Left forelimb (tissue), 1 donor: ENCODE measurements around the gene ZBTB47.

Experiments used
- DNase-seq: peaks from one replicate; pipeline ENCODE4 v3.0.0-alpha.2; 2018; ENCODE audit warnings: low spot score

The ZBTB47 gene

DNA sequence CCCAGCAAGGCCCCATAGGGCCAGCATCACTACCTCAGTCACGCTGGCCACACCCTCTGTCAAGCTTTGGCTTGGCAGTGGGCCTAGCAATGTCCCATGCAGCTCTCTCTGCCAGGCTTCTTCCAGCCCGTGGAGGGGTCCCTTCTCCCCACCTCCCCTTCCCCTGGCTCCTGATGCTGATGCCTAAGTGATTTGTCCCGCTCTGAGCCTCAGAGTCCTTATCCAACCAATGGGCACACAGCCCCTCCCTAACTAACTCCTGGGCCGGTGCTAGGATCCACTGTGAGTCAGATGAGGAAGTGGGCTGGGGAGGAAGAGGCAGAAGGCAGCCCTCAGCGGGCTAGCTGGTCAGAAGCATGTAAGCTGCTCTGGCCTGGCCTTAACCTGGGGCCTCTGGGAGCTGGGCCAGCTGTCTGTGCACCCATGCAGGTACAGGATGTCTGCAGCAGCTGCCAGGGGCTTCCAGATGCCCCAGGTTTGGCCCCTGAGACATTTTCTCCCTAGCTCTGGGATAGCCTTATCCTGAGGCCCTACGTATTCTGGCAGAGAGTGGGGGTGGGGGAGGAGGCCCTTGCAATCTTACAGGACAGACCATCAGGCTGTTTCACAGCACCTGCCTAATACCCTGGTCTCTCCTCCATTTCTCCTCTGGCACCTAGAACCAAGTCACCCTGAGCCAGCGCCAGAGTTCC is 740 bp upstream of the ZBTB47 start:
- peak; percentile 66 for DNase-seq

DNA sequence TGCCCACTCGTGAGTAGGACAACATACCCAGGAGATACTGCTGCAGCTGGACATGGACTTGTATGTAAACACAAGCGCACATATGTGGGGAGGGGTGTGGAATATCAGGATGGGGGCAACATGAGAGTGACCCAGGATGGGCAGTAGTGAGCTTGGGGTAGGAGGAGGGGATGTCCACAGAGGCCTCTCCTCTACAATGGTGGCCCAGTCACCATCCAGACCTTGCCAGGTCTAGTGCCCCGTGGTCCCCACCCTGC is 266 bp upstream of the ZBTB47 start:
- no peak for DNase-seq

DNA sequence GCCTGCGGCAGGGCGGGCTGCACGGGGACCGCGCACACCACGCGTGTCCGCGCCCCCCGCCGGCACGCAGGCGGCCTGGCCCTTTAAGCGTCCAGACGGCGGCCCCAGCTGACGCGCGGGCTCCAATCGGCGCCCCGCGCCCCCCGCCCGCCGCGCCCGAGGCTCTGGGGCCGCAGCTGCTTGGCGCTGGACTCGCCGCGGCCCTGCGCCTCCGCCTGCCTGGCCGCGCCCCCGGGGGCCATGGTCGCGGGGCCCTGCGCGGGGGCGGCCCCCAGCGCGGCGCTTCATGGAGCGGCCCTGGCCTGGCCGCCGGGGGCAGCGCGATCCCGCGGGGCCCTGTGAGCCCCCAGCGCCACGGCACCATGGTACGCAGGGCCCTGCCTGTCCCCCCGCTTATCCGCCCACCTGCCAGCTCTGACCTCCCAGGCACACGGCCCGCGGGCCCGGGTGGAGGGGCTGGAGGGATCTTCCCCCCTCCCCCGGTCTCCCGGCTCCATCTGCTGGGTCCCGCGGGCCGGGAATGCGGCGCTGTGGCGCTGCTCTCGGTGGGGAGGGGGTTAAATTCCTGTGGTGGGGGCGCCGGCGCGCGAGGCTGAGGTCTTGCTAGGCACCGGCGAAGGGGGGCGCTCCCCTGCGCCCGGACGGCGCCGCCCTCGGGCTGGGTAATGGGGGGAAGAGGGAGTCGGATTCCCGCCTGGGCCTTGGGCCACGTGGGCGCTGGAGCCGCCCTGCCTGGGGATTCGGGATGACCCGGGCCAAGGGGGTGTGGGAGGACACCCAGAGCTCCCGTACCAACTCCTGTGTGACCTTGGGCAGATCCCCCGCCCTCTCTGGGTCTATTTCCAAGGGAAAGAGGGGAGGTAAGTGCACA is 1.1 kb downstream of the ZBTB47 start:
- peak; percentile 83 for DNase-seq

DNA sequence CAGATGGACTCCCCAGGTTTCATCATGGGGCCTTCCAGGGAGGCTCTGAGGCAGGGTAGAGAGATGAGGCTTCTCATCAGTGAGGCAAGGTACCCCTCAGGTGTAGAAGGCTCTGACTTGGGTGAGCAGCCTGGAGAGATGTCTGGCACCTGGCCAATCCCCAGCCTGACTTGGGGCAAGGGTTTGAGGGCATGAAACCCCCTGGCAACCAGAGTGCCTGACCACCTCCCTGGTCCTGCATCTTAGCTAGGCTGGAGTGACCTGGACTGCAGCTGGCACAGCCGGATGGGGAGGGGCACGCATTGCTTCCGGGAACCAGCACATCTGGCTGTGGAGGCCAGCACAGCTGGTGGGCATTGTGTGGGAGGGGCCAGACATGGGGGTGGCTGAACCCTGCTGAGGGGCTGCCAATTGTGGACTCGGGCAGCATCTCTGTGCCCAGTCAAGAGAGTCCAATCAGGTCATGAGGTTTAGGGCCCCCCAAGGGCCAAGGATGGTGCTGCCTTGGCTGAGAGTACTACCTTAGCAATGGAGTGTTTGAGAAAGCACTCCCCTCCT is 1.9 kb downstream of the ZBTB47 start:
- DNase-seq: peak; percentile 74

DNA sequence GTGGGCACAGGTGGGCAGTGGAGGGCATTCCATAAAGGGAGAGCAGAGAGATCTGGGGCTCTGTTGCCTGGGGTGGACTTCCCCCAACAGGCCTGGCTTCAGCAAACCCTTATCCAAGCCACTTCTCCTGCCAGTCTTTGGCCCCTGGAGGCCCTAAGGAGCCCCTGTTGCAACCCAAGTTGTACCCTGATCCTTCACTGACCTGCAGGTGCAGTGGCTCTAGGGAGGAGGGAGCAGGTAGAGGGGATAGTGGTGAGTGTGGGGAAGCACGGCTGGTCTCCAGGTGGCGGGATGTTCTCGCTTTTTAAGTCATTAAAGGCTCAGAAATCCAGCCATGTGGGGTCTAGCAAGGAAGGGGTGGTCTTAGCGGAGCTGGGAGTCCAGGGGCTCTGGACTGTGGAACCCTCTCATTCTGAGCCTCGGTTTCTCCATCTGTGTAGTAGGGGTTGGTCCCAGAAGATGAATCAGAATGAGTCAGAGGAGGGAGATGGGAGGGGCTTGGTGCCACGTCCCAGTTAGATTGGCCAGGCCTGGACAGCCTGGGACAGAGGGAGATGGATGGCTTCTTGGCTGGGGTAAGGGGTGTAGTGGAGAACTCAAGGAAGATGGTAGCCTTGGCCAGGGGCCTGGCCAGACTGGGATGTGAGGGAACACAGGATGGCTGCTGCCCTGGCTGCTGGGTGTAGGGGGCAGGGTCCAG is 2.6 kb downstream of the ZBTB47 start:
- no peak for DNase-seq

DNA sequence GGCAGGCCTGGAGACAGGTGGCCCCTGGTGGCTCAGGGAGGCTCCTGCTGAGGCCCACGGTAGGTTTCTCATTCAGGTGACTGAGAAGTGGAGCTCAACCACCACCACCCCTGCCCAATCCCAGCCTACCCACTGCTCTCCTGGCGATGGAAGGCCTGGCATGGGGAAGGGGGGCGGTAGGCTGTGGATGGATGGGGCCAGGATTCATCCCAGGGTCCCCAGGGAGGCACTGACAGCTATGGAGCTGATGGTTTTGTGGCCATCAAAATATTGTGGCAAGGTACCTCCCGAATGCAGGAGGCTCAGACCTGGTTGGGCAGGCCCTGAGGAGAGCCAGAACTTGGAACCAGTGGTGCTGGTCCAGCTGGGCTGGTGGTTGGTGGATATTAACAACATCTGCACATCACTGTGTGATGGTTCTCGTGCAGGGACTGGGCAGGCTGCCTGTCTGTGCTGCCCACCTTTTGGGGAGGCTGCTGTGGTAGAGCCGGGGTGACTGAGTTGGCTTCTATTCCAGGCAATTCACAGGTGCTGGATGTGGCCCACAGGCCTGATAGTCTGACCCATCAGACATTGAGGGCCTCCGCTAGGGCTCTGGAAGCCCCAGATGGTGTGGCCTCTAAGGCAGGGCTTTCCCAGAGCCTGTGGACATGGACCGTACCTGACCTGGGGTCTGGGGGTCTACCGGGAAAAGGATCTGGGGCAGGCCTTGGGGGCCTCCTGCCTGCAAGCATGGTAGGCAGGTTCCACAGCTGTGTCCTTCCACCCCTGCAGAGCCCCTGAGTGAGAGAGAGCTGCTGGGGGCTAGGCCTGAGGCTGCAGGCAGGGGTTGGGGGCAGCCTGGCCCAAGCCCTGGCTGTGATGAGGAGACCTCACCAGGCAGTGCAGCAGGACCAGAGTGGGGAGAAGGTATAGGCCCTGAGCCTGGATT is 3.4 kb downstream of the ZBTB47 start:
- DNase-seq: no peak

DNA sequence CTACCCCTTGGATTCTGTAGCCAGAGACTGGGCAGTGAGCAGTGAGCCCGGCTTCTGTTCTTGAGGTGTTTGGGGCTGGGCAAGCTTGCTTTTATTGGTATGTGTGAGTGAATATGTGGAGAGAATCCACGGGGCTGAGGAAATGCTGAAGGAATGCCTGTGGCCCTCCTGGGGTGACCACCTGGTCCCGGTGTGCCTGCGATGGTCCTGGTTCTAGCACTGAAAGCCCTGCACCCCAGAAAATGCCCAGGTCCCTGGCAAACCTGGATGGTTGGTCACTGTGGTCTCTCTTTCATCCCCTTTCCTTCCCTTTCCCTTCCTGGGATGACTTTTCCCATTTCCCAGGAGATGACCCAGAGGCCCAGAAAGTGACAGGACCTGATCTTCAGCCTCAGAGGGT is 4.2 kb downstream of the ZBTB47 start:
- DNase-seq: no peak

DNA sequence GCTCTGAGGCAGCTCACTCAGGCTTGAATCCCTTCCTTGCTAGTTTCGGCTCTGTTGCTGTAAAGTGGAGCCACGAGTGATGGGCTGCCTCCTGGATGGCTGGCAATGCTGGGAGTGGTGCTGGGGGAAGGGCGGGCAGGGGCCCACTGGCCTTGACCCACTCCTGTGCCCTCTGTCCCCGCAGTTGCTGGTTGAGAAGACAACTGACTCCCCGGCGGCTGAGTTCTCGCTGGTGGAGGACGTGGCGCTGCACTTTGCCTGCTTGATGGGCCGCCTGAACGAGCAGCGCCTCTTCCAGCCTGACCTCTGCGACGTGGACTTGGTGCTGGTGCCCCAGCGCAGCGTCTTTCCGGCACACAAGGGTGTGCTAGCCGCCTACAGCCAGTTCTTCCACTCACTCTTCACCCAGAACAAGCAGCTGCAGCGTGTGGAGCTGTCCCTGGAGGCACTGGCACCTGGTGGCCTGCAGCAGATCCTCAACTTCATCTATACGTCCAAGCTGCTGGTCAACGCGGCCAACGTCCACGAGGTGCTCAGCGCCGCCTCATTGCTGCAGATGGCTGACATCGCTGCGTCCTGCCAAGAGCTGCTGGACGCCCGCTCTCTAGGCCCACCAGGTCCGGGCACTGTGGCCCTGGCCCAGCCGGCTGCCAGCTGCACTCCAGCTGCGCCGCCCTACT is 4.7 kb downstream of the ZBTB47 start:
- DNase-seq: no peak

DNA sequence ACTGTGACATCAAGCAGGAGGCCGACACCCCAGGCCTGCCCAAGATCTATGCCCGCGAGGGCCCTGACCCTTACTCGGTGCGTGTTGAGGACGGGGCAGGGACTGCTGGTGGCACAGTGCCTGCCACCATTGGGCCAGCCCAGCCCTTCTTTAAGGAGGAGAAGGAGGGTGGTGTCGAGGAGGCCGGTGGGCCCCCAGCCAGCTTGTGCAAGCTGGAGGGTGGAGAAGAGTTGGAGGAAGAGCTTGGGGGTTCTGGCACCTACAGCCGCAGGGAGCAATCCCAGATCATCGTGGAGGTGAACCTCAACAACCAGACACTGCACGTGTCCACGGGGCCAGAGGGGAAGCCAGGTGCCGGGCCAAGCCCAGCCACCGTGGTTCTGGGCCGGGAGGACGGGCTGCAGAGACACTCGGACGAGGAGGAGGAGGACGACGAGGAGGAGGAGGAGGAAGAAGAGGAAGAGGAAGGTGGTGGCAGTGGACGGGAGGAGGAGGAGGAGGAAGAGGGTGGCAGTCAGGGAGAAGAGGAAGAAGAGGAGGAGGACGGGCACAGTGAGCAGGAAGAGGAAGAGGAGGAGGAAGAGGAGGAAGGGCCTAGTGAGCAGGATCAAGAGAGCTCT is 5.4 kb downstream of the ZBTB47 start:
- DNase-seq: no peak

DNA sequence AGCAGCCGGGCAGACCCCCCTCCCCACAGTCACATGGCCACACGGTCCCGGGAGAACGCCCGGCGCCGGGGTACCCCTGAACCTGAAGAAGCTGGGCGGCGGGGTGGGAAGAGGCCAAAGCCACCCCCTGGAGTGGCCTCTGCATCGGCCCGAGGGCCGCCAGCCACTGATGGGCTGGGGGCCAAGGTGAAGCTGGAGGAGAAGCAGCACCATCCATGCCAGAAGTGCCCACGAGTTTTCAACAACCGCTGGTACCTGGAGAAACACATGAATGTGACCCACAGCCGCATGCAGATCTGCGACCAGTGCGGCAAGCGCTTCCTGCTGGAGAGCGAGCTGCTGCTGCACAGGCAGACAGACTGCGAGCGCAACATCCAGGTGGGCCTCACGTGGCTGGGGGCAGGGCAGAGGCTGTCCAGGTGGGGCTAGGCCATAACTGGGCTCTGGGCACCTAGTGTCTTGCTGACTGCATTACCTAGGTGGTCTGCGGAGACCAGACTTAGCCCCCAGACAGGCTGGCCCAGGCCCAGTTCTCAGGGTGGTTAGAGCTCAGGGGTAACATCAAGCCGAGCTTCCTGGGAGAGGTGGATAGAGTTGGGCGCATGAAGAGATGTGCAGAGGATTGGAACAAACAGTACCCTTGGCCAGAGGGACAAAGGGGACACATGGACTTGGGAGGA is 6.1 kb downstream of the ZBTB47 start:
- DNase-seq: no peak

DNA sequence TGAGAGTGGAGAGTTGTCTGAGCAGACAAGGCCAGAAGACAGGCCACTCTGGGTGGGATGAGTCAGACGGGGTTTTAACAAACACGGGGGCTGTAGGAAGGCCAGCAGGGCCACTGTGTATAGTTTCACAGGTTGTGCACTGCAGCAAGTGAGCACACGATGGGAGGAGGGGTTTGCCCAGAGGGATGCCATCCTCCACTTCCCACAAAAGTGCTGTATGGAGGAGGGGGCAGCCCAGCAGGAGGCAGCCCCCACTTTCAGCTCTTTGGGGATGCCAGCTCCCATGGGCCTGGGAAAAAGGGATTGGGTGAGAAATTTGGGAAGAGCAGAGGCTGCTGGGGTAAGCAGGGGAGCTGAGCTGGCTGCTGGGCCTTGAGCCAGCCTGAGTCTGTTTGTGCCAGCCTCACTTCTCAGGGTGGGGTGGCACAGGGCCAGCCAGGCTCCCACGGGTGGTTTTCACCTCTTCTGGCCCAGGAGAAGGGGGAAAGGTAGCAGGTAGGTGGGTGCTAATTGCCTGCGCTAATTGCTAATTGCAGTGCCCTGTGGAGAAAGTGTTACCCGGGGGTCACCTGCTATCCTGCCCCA is 6.7 kb downstream of the ZBTB47 start:
- DNase-seq: no peak

DNA sequence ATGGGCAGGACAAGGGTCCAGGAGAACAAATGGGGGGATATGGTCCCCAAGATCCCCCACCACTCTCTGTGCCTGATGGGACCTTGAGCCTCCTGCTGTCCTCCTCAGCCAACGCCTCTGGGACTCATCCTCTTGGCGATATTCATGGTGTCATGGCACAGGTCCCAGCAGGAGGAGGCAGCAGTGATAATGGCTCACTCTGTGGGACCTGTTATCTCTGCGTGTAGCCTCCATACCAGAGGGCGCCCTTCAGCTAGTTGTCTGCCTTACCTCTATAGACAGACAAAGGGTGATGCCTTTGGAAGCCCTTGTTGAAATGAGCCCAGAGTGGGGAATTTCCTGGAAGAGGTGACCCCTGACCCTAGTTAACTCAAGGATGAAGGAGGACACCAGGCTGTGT is 7.4 kb downstream of the ZBTB47 start:
- no peak for DNase-seq

DNA sequence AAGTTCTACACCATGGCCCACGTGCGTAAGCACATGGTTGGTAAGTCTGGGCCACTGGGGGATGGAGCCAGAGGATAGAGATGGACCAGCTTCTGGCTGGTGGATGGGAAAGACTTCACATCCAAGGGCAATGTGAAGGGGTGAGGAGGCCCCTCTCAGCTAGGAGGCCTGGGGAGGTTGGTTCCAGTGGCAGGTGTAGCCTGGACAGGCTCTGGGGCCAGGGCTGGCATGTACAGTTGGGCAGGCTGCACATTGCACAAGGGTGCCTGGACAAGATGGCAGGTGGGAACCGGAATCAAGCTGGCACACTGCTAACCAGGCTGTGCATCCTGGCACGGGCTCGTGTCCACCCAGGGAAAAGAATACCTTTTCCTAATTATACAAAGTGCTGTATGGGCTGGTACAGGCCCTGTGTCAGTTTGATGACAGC is 8.1 kb downstream of the ZBTB47 start:
- no peak for DNase-seq

DNA sequence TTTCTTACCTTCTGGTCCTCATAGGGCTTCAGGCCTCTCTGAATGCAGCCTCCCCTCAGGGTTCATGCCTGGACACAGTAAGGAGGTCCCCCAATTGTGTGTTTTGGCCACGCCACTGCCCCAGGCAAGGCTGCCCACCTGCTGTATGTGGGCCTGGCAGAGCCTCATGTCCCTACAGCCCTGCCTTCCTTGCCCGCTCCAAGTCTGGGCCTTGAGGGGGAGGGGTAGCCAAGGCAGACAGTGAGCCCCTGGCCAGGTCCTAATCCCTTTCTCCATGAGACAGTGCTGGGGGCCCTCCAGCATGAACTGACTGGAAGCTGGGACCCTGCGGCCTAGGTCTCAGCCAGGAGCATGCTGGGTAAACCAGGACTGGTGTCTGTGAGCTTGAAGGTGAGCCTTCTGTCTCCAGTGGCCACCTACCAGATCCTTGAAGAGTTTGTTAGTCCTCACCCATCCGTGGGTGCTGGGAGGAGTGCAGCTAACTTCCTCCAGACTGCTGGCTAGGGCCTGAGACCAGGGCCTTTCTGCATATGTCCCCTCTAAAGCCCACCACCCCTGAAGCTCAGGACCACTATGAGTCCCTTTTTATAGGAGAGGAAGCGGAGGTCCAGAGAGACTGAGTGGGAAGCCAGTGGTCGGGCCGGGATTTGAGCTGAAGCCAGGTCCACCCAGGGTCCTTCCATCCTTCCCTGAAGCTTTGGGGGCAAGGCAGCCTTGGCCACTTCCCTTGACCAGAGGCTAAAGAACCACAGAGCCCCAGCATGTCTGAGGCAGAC is 8.7 kb downstream of the ZBTB47 start:
- no peak for DNase-seq

DNA sequence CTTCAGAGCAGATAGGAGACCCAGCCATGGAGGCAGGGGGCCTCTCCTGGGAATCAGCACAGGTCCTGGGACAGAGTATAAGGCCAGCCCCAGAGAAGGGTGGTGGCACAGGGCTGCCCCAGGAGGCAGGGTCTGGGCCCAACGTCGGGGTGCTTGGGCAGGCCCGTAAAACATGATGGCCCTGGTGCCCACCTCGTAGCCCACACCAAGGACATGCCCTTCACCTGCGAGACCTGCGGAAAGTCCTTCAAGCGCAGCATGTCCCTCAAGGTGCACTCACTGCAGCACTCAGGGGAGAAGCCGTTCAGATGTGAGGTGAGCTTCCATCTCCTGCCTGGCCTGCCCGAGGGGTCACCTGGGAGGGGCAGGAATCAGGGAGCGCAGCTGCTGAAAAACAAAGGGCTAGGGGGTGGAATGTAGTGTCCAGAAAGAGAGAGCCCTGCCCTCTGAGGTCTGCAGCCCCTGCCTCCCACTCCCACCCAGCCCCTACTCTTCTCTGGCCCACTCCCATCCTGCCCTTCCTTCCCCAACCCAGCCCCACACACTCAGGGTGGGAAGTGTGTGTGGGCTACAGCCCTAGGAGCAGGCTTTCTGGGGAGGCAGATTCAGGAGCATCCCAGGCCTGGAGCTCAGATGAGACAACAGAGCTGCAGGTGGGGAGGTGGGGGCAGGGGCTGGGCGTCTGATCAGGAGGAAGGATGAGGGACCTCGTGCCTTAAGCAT is 9.5 kb downstream of the ZBTB47 start:
- DNase-seq: no peak

DNA sequence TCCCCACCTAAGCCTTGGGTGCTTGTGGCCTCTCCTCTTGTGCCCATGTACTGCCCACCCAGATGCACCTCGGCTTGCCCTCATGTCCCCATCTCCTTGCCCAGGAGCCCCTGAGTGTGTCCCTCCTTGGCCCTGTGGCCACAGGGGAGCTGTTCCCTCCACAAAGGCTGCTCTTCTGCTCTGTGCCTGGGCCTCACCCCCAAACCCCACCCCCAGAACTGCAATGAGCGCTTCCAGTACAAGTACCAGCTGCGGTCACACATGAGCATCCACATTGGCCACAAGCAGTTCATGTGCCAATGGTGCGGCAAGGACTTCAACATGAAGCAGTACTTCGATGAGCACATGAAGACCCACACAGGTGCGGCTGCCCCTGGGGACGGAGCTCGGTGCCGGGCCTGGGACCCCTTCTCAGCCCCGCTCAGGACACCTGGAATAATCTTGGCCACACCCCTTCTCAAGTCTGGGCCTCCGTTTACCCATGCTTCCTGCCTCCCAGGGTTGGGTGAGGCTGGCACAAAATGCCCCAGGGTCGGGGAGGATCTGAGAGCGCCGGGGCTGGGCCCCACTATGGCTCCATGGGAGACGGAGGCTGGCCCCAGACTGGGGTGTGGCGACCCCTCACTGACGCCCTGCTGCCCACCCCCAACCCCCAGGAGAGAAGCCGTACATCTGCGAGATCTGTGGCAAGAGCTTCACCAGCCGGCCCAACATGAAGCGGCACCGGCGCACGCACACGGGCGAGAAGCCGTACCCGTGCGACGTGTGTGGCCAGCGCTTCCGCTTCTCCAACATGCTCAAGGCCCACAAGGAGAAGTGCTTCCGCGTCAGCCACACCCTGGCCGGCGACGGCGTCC is 10.3 kb downstream of the ZBTB47 start:
- DNase-seq: no peak

DNA sequence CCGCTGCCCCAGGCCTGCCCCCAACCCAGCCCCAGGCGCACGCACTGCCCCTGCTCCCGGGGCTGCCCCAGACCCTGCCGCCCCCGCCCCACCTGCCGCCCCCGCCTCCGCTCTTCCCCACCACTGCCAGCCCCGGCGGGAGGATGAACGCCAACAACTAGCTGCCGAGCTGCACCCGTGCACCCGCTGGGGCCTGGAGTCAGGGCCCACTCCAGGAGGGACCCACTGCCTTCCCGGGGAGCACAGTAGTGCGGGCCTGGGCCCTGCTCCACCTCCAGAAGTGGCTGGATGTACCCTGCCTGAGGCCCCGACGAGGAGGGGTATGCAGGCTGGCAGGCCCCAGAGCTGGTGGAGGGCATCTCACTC is 10.9 kb downstream of the ZBTB47 start:
- DNase-seq: no peak
